GM18867 (cell line): ENCODE measurements around the gene MPG.

Source experiments
- ATAC-seq: cut with Tn5 transposase; IDR thresholded peaks from one replicate; pipeline ENCODE4 v1.9.1; 2021; ENCODE audit warnings: mild to moderate bottlenecking, moderate library complexity; ENCODE audit not compliant: unreplicated experiment

The MPG gene

DNA sequence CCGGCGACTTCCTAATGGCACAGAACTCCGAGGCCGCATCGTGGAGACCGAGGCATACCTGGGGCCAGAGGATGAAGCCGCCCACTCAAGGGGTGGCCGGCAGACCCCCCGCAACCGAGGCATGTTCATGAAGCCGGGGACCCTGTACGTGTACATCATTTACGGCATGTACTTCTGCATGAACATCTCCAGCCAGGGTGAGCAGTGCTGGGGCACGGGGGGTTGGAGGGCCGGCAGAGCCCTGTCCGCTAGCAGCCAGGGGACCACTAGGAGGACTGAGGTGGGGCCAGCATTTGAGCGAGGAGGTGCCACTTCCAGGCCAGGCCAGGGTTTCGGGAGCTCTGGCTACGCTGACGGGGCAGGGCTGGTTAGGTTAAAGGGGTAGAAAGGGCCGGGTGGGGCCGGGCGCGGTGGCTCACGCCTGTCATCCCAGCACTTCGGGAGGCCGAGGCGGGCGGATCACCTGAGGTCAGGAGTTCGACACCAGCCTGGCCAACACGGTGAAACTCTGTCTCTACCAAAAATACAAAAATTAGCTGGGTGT is 5.1 kb downstream of the MPG start:
- no peak for ATAC-seq

DNA sequence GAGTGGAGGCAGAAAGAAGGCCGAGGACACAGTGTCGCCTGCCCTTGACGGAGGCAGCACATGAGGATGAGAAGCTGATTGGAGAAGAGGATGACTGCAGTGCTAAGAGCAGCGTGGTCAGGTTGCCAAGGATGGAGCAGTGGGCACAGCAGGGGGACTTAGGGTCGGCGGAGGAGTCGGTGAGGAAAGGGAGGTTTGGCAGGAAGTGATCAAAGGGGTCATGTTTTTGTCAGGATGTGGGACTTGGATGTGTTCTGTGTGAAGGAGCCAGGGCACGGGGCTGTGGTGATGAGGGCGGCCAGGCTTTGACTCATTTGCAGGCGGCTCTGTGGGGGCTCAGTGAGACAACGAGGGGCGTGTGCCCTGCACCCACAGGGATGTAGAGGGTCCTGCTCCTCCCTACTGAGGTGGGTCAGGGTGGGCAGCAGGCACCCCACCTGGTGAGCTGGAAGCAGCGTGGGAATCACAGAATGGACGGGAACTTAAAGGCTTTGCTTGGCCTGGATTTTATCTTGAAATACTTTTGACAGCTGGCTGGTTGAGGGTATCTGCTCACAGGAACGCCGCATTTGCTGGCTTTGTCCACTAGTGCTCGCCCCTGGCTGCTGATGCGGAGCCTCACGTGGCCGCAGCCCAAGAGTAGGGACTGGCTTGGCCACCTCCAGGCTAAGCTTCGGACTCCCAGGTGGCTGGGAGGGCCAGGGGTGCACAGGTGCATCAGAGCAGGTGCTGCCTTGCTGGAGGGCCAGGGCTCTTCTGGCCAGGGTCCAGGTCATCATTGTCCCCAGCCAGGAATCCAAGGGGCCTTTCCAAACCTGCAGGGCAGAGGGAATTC is 6.0 kb downstream of the MPG start:
- no peak for ATAC-seq

- ATAC-seq, result peak; percentile 52
These were observed 6.8 kb downstream of the MPG start for GRCh38 chr16:84718-85406.

DNA sequence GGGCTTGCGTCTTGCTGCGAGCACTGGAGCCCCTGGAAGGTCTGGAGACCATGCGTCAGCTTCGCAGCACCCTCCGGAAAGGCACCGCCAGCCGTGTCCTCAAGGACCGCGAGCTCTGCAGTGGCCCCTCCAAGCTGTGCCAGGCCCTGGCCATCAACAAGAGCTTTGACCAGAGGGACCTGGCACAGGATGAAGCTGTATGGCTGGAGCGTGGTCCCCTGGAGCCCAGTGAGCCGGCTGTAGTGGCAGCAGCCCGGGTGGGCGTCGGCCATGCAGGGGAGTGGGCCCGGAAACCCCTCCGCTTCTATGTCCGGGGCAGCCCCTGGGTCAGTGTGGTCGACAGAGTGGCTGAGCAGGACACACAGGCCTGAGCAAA is 7.4 kb downstream of the MPG start:
- no peak for ATAC-seq

GRCh38 chr16:85865-86264 is 7.8 kb downstream of the MPG start:
- ATAC-seq, result no peak

GRCh38 chr16:86483-86952 is 8.5 kb downstream of the MPG start:
- no peak for ATAC-seq

DNA sequence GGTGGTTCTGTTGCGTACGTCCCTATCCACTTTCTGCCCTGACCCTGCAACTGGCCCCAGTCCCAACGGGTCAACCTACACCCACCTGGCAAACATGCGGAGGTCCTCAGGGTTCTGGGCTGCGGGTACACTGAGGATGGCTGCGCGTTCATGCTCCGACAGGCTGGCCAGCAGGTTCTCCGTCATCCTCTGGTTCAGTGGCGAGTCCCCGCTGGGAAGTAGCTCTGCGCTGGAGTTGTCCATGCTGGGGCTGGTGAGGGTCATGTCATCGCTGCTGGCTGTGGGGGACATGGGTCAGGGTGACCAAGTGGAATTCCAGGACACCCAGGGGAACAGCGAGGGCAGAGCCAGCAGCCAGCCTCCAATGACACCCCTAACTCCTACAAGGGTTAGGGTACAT is 10.6 kb downstream of the MPG start:
- ATAC-seq, result no peak

- no peak for ATAC-seq
These were observed 11.6 kb downstream of the MPG start for GRCh38 chr16:89391-90302.

DNA sequence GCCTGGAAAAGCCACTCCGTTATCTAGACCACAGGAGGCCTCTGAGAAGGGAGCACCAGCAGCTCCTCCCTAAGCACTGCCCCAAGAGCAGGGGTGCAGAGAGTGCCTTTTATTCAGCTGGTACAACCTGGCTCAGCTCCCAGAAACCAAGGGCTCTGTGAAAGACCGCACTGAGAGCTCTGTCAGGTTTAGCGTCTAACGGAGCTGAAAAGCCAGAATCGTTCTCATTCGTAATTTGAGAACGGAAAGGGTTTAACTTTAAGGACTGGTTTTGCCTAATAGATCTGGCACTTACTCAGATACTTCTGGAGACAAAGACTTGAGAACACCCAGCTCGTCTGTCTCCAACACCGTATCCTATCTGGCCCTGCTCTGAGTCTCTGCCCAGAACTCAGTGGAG is 13.5 kb downstream of the MPG start:
- no peak for ATAC-seq

GRCh38 chr16:92431-93339 is 14.7 kb downstream of the MPG start:
- no peak for ATAC-seq

DNA sequence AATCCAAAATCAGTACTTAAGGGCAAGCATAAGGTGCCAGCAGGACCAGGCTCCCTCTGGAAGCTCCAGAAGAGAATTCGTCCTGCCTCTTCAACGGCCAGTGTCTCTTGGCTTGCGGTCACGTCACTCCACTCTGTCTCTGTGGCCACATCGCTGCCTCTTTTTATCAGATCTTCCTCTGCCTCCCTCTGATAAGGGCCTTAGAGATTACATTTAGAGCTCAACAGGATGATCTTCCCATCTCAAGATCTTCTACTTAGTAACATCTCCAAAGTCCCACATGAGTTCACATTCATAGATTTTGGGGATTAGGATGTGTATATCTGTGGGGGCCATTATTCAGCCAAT is 16.9 kb downstream of the MPG start:
- ATAC-seq, result no peak

GRCh38 chr16:96935-97381 is 18.9 kb downstream of the MPG start:
- peak; percentile 66 for ATAC-seq

GRCh38 chr16:97822-98221 is 19.8 kb downstream of the MPG start:
- ATAC-seq, result no peak

GRCh38 chr16:100989-101388 is 23.0 kb downstream of the MPG start:
- ATAC-seq, result no peak

- no peak for ATAC-seq
These were observed 23.6 kb downstream of the MPG start for GRCh38 chr16:101586-101985.

GRCh38 chr16:102060-102855 is 24.2 kb downstream of the MPG start:
- no peak for ATAC-seq

- no peak for ATAC-seq
These were observed 26.3 kb downstream of the MPG start for GRCh38 chr16:104355-104754.

DNA sequence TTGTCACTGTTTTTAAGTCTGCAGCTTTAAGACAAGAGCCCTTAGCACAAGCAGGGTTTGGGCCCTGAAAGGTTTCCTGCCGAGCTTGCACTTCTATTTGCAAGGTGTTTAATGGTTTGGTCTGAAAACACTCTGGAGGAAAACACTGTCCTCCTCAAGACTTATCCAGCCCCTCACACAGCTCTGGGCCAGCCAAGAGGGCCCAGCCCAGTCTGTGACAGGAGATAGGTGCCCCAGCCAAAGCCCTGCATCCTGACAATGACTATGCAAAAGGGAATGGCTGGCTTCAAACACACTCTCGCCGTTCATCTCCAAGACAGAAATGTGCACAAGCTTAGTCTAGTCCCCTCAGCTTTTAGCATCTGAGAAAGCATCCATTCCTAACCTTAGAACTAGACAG is 26.9 kb downstream of the MPG start:
- ATAC-seq, result no peak

- no peak for ATAC-seq
These were observed 27.5 kb downstream of the MPG start for GRCh38 chr16:105521-105920.
